Regular cardiac myocyte (primary cell): ENCODE data around the gene CLCF1. TPM values are rescaled to one million over a fixed set of nuclear protein-coding genes. Genes with fewer than 3 reads are reported as not detected.

Experiments
- total RNA-seq: library from RNA; depleted of rRNA; stranded (reverse); fragments of >200 nt; gene quantifications from 2 replicates; pipeline ENCODE4 v1.2.3, GENCODE V29; 2014

CLCF1 gene
- total RNA-seq: 3.4 and 7.1 TPM in 2 replicates

DNA sequence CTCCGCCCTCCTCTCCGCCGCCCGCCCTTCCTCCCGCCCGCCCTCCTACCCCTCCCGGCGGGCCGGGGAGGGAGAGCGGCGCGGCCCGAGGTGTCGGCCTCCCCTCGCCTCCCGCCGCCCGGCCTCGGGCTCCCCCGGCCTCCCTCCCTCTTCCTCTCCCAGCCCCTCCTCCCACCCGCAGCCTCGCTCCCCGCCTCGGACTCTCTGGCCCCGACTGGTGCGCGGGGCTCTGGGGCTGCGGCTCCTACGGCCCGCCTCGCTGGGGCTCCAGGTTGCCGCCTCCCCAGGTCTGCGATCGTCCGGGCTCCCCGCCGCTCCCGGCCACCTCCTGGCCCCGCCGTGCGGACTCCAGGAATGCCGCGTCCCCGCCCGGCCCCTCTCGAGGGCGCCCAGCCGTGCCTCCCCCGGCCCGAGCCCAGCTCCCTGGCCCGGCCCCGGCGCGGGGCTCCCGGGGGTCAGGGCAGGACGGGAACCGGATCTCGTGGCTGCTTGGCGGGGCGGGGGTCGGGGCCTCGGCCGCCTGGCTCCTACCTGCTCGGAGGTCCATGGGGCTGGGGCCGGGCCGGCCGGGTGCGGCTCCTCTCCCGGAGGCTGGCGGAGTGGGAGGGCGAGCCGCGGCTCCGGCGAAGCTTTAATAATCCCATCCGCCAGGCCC is at the start of gene CLCF1:
TSS of gene CLCF1 (minus strand) at position 606 of the 655 bp plus-strand sequence. CDS start at position 547, 59 bp downstream.

DNA sequence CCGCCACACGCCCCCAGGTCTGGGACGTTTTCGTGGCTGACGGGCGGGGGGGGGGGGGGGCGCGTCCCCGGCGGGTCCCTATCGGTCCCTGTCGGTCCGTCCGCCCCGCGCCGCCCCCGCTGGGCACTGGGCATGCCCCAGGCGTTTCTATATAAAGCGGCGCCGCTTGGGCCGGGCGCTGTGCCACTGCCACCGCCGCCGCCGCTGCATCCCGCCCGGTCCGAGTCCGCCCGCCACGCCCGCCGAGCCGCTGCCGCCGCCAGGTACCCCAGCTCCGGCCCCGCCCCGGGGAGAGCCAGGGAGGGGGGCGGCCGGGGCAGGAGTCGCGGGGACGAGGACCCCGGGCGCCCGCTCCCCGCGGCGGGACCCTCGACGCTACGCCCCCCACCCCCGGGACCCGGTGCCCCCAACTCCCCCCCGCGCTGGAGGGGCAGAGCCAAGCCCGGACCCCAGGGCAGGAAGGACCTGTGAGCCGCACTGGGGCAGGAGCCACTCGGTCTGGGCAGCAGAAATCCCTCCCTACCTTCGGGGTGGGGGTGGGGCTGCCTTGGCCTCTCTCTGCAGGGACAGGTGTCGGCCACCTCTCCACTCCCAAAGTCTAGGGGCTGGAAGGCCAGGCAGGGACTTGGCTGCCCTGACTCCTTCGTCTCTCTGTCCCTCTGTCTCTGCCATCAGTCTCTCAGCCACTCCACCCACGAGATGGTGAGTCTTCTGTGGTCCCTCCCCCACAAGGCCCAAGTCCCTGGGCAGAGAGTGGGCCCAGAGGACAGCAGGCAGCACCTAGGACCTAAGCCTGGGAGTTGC is 42.3 kb upstream of the CLCF1 start, which contains the start of gene CARNS1:
TSS of gene CARNS1 (plus strand) at position 178 of the 804 bp plus-strand sequence. CDS start at position 700, 522 bp downstream.

DNA sequence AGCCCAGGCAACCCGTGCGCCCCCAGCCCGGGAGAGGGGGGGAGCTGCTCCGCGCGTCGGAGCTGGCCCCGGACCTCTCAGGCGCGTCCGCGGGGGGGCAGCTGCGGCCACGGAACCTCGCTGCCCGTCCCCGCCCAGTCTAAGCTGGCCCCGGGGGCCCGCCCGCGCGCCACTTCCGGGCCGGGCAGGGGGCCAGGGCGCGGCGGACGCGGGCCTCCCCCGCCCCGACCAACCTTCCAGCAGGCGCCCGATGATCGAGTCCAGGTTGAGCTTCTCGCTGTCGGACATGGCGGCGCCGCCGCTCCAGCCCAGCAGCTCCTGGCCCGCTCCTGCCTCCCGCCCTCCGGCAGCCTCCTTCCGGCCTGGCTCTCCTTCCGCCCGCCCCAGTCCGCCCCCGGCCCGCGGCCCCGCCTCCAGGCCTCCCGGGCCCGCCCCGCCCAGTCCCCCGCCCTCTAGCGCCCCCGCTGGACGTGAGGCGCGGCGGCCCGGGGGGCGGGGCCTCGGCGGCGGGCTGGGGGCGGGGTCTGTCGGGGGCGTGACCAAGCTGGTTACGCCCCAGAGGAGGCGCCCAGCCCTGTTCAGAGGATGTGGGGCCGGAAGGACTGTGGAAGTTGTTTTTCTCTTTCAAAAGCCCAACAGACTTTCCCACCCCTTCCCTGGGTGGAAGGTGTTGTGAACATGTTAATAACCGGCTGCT is 28.2 kb upstream of the CLCF1 start, which contains the start of gene PPP1CA:
TSS of gene PPP1CA (minus strand) at position 364 of the 697 bp plus-strand sequence. CDS start at position 288, 76 bp downstream.

DNA sequence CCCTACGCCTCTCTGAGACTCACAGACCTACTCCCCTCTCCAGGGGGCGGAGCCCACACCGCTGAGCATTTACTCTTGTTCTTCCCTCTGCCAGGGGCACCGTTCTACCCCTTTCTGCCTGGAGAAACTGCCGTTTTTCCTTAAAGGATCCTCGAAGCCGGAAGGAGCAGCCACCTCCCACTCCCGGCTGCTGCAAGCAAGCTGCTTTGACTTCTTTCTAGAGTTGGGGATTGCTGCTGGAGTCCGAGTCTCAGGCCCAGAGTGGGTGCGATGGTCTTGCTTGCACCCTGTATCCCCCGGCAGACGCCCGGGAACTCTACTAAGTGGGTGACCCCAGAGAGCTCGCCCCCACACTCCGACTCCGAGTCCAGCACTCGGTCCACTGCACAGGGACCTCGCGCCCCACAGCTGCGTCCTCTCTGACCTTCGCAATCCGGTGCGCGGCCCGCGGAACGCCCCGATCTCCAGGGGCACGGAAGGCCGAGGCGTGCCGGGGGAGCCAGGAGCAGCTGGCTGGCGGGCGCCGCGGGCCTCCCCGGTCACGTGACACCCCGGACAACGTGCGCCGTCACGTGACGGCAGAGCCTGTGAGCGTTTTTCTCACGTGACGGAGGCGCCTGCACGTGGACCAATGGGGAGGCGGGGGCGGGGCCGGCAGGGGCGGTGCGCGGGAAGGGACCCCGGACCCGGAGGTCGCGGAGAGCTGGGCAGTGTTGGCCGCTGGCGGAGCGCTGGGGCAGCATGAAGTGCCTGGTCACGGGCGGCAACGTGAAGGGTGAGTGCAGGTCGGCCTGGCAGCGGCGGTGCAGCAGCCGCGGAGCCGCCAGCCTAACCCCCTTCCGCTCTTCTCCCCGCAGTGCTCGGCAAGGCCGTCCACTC is 18.1 kb upstream of the CLCF1 start, which contains the start of gene RAD9A:
TSS of gene RAD9A (plus strand) at position 683 of the 879 bp plus-strand sequence. CDS start at position 742, 59 bp downstream.

DNA sequence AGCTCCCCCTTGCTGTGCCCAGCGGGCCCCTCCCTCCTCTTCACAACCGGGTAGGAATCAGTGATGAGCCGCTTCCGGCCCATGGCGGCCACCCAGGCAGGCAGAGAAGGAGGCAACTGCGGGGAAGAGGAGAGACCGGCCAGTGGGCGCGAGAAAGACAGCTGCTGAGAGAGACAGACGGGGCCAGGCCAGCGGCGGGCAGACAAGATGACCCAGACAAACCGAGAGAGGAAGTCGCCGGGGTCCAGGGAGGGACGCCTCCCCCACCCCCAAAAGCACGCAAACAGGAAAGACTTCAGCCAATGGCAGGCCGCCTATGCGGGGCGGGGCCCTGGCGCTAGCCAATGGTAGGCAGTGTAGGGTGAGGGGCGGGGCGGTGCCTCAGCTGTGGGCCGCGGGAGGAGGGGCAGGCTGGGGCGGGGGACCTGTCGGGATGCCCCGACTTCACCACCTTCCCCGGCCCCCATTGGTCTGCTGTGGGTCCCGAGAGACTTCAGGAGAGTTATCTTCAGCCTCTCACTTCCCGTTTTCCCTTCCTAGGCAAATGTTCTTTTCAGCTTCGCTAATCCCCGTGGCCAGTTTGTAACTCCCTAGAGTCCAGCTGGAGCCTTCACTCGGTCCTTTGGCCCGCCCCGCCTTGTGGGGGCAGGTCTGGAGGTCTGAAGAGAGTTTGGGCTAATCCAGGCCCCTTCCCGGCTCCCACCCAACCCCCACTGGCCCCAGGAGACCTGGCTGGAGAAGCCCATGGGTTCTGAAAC is 19.9 kb downstream of the CLCF1 start, which contains the start of gene POLD4:
TSS of gene POLD4 (minus strand) at position 230 of the 758 bp plus-strand sequence. CDS start at position 83, 147 bp downstream.

Other genes with a start within 250 kb of the CLCF1 start
- 24.0 and 41.6 TPM in 2 replicates for gene GRK2, start 107.1 kb downstream of the CLCF1 start, total RNA-seq
- gene ANKRD13D, start 84.3 kb downstream of the CLCF1 start, total RNA-seq: 33.3 and 33.7 TPM in 2 replicates
- 5.6 and 14.9 TPM in 2 replicates for gene SSH3, start 70.1 kb downstream of the CLCF1 start, total RNA-seq
- 58.6 and 74.8 TPM in 2 replicates for gene POLD4, start 20.1 kb downstream of the CLCF1 start, total RNA-seq
- gene RAD9A, start 18.4 kb upstream of the CLCF1 start, total RNA-seq: 3.3 and 6.2 TPM in 2 replicates
- gene PPP1CA, start 28.3 kb upstream of the CLCF1 start, total RNA-seq: 87.7 and 243 TPM in 2 replicates
- not detected in 2 replicates for gene TBC1D10C, start 30.5 kb upstream of the CLCF1 start, total RNA-seq
- 0.19 and 0.28 TPM in 2 replicates for gene CARNS1, start 42.1 kb upstream of the CLCF1 start, total RNA-seq
- gene RPS6KB2, start 54.9 kb upstream of the CLCF1 start, total RNA-seq: 29.6 and 50.6 TPM in 2 replicates
- 0.19 and 0.28 TPM in 2 replicates for gene PTPRCAP, start 64.1 kb upstream of the CLCF1 start, total RNA-seq
- gene CORO1B, start 69.9 kb upstream of the CLCF1 start, total RNA-seq: 90.7 and 149 TPM in 2 replicates
- gene GPR152, start 79.1 kb upstream of the CLCF1 start, total RNA-seq: not detected in 2 replicates
- gene CABP4, start 81.8 kb upstream of the CLCF1 start, total RNA-seq: 0.28 and 0.38 TPM in 2 replicates
- gene TMEM134, start 95.7 kb upstream of the CLCF1 start, total RNA-seq: 20.3 and 30.7 TPM in 2 replicates
- 69.1 and 75.7 TPM in 2 replicates for gene AIP, start 109.4 kb upstream of the CLCF1 start, total RNA-seq
- gene PITPNM1, start 131.8 kb upstream of the CLCF1 start, total RNA-seq: 16.1 and 18.3 TPM in 2 replicates
- gene CDK2AP2, start 134.6 kb upstream of the CLCF1 start, total RNA-seq: 16.6 and 20.9 TPM in 2 replicates
- not detected in 2 replicates for gene CABP2, start 149.8 kb upstream of the CLCF1 start, total RNA-seq
- gene GSTP1, start 210.2 kb upstream of the CLCF1 start, total RNA-seq: 709 and 1,193 TPM in 2 replicates
- 142 and 188 TPM in 2 replicates for gene NDUFV1, start 233.3 kb upstream of the CLCF1 start, total RNA-seq